CD14-positive monocyte (primary cell): ENCODE data around the gene SNRPE. TPM values are rescaled to one million over a fixed set of nuclear protein-coding genes. Genes with fewer than 3 reads are reported as not detected.
"Not testable (repeated sequence)": the region's sequence is repeated elsewhere in the genome, so short reads cannot be mapped to it uniquely, and the experiment has no call there.

Experiments
- DNase-seq, 3 donors: peaks; one replicate each; pipeline ENCODE4 v3.0.0-alpha.2; 2011 to 2022
- H2AFZ ChIP-seq: 2 replicates; pipeline ENCODE4 v1.6.0; 2012; ENCODE audit warnings: mild to moderate bottlenecking, low read depth, low read length, inconsistent platforms; ENCODE audit not compliant: insufficient read depth, poor library complexity, severe bottlenecking
- H3K27ac ChIP-seq, 2 donors: 1 replicate in 1 of 2; 2 replicates in 1 of 2; pipeline ENCODE4 v1.5.1; 2012 to 2013; ENCODE audit warnings: low read length in 2 of 2, control low read depth in 1 of 2, inconsistent platforms in 1 of 2, low read depth in 1 of 2, mild to moderate bottlenecking in 1 of 2
- H3K27me3 ChIP-seq, 2 donors: one replicate each; pipeline versions ENCODE4 v1.6.0 to v1.6.1; 2011 to 2013; ENCODE audit warnings: low read length in 2 of 2; ENCODE audit not compliant: control insufficient read depth in 2 of 2, insufficient read depth in 2 of 2
- H3K36me3 ChIP-seq, 2 donors: replicated peaks in 1 of 2; 1 replicate in 1 of 2; 2 replicates in 1 of 2; pipeline versions ENCODE4 v1.5.1 to v1.6.1; 2012 to 2013; ENCODE audit warnings: low read length in 2 of 2, control low read depth in 1 of 2, inconsistent platforms in 1 of 2, mild to moderate bottlenecking in 1 of 2; ENCODE audit not compliant: insufficient read depth in 2 of 2, control insufficient read depth in 1 of 2
- H3K4me1 ChIP-seq, 2 donors: 1 replicate in 1 of 2; 2 replicates in 1 of 2; pipeline versions ENCODE4 v1.5.1 to v1.6.1; 2012 to 2013; ENCODE audit warnings: low read length in 2 of 2, control low read depth in 1 of 2, inconsistent platforms in 1 of 2, mild to moderate bottlenecking in 1 of 2, moderate library complexity in 1 of 2; ENCODE audit not compliant: insufficient read depth in 2 of 2, control insufficient read depth in 1 of 2
- H3K4me2 ChIP-seq: replicated peaks from 2 replicates; pipeline ENCODE3; 2012; ENCODE audit warnings: low read length, moderate library complexity, mild to moderate bottlenecking; ENCODE audit not compliant: poor library complexity, severe bottlenecking; ENCODE audit errors: extremely low read depth
- H3K4me3 ChIP-seq, 3 experiments: fragments of 200-600 bp in 1 of 3; sonication (generic) in 1 of 3; replicated peaks in 1 of 3; 1 replicate in 2 of 3; 2 replicates in 1 of 3; pipeline ENCODE4 v1.5.1; 2011 to 2013; ENCODE audit warnings: low read length in 3 of 3, mild to moderate bottlenecking in 3 of 3, control low read depth in 2 of 3, low read depth in 2 of 3, inconsistent platforms in 1 of 3, moderate library complexity in 1 of 3
- H3K79me2 ChIP-seq: 2 replicates; pipeline ENCODE4 v1.6.0; 2012; ENCODE audit warnings: mild to moderate bottlenecking, control low read depth, inconsistent platforms, low read length, moderate library complexity; ENCODE audit not compliant: insufficient read depth
- H3K9ac ChIP-seq: 2 replicates; pipeline ENCODE4 v1.6.0; 2017; ENCODE audit warnings: low read length, mild to moderate bottlenecking; ENCODE audit not compliant: insufficient read depth, poor library complexity, severe bottlenecking
- H3K9me3 ChIP-seq, 2 donors: replicated peaks in 1 of 2; 1 replicate in 1 of 2; 2 replicates in 1 of 2; pipeline versions ENCODE4 v1.5.1 to v1.6.1; 2012 to 2013; ENCODE audit warnings: low read length in 2 of 2, control low read depth in 1 of 2; ENCODE audit not compliant: control insufficient read depth in 1 of 2, insufficient read depth in 1 of 2
- H4K20me1 ChIP-seq: 2 replicates; pipeline ENCODE4 v1.6.0; 2012; ENCODE audit warnings: mild to moderate bottlenecking, low read length, control low read depth, moderate library complexity; ENCODE audit not compliant: insufficient read depth
- H3K27ac Mint-ChIP-seq, 7 donors: one replicate each; pipeline ENCODE4 v1.8.0; 2020; ENCODE audit warnings: mild to moderate bottlenecking in 7 of 7, mixed read lengths in 7 of 7, moderate library complexity in 6 of 7, inconsistent platforms in 2 of 7
- H3K27me3 Mint-ChIP-seq, 3 donors: one replicate each; pipeline ENCODE4 v1.8.0; 2021 to 2022; ENCODE audit warnings: low read depth in 3 of 3, mild to moderate bottlenecking in 3 of 3, mixed read lengths in 3 of 3, moderate library complexity in 3 of 3, inconsistent platforms in 1 of 3
- H3K36me3 Mint-ChIP-seq, 2 donors: one replicate each; pipeline ENCODE4 v1.8.0; 2020; ENCODE audit warnings: mixed read lengths in 2 of 2, inconsistent platforms in 1 of 2, mild to moderate bottlenecking in 1 of 2
- H3K4me1 Mint-ChIP-seq: one replicate; pipeline ENCODE4 v1.8.0; 2020; ENCODE audit warnings: mild to moderate bottlenecking, mixed read lengths
- H3K4me3 Mint-ChIP-seq, 2 donors: one replicate each; pipeline ENCODE4 v1.8.0; 2020; ENCODE audit warnings: mild to moderate bottlenecking in 2 of 2, mixed read lengths in 2 of 2, moderate library complexity in 1 of 2
- H3K9me3 Mint-ChIP-seq, 7 donors: one replicate each; pipeline ENCODE4 v1.8.0; 2020 to 2022; ENCODE audit warnings: mixed read lengths in 7 of 7, mild to moderate bottlenecking in 6 of 7, moderate library complexity in 6 of 7, inconsistent platforms in 2 of 7
- CTCF ChIP-seq: fragments of 200-600 bp; IDR thresholded peaks from one replicate; pipeline ENCODE4 v1.8.0; 2022; ENCODE audit warnings: antibody characterized with exemption, mild to moderate bottlenecking
- WGBS: methylation state at CpG from one replicate; pipeline ENCODE4 v1.1.5; 2013; ENCODE audit warnings: missing lambda C conversion rate; ENCODE audit not compliant: insufficient coverage; 5-methylcytosine and 5-hydroxymethylcytosine counted together
- intact Hi-C, 2 donors: fragments of 100-400 bp; cut with micrococcal nuclease; formaldehyde crosslinking; loops; one replicate each; pipeline versions ENCODE4 v1.15.0 to v1.15.1; 2023
- polyA plus RNA-seq, 3 donors: library from polyadenylated mRNA; depleted of rRNA in 1 of 3; unstranded in 2 of 3; stranded (reverse) in 1 of 3; fragments of 300-500 nt in 2 of 3; fragments of >200 nt in 1 of 3; fragmentation: Illumina TruSeq in 2 of 3; gene quantifications; 1 replicate in 2 of 3; 2 replicates in 1 of 3; pipeline ENCODE4 v1.2.3, GENCODE V29; 2012 to 2021

SNRPE gene
- polyA plus RNA-seq, 3 donors = 86.4 to 198 (median 162) TPM

- Histone ChIP-seq H3K4me2 (no peak overlapping the region), H3K9ac (no peak overlapping the region), H4K20me1 (peaks cover 44% of the 10 kb centered on the region), H3K27ac (peak overlapping the region in 1 of 2 donors; percentile 80), H3K4me3 (no peak overlapping the region), H3K9me3 (no peaks in the 10 kb centered on the region), H2AFZ (no peak overlapping the region), H3K4me1 (peaks cover 11 to 25% of the 10 kb centered on the region in 2 donors), H3K79me2 (peaks cover 30% of the 10 kb centered on the region), H3K36me3 (peaks cover 64 to 93% of the 10 kb centered on the region in 2 donors), H3K27me3 (no peaks in the 10 kb centered on the region)
- H3K9me3 Mint-ChIP-seq = peaks cover 0 to 2% (median 0%) of the 10 kb centered on the region in 7 donors
- peaks cover 62 to 82% of the 10 kb centered on the region in 2 donors for H3K36me3 Mint-ChIP-seq
- WGBS = no CpG with 5 or more reads among the region's 1 CpG
- intact Hi-C loops = no loop called here
- H3K27me3 Mint-ChIP-seq = peaks cover 0 to 1% (median 0%) of the 10 kb centered on the region in 3 donors
- TF ChIP-seq CTCF = no peak
- no peak overlapping the region for H3K4me3 Mint-ChIP-seq
- peaks cover 13% of the 10 kb centered on the region for H3K4me1 Mint-ChIP-seq
- H3K27ac Mint-ChIP-seq = peak overlapping the region in 3 of 7 donors; percentile 15 to 80 (median 70)
- no peak for DNase-seq
Observed at GRCh38 chr1:203828503-203828902, 32.9 kb upstream of the SNRPE start.

- WGBS = no CpG with 5 or more reads among the region's 5 CpGs
- H3K4me3 Mint-ChIP-seq = peak overlapping the region; percentile 0 to 68
- H4K20me1 ChIP-seq = peaks cover 39% of the 10 kb centered on the region
- intact Hi-C loops, H3K9me3 Mint-ChIP-seq, H2AFZ ChIP-seq, H3K4me3 ChIP-seq, H3K9me3 ChIP-seq, H3K27me3 Mint-ChIP-seq, H3K9ac ChIP-seq, H3K27me3 ChIP-seq: not testable (repeated sequence)
- H3K4me2 ChIP-seq = peak overlapping the region; percentile 24
- H3K36me3 ChIP-seq = peaks cover 67 to 93% of the 10 kb centered on the region in 2 donors
- H3K4me1 ChIP-seq = peaks cover 11 to 25% of the 10 kb centered on the region in 2 donors
- peaks cover 23% of the 10 kb centered on the region for H3K79me2 ChIP-seq
- H3K36me3 Mint-ChIP-seq = peaks cover 63 to 82% of the 10 kb centered on the region in 2 donors
- H3K4me1 Mint-ChIP-seq = peaks cover 13% of the 10 kb centered on the region
- peak; percentile 22 to 44 (median 37) for DNase-seq
- H3K27ac Mint-ChIP-seq = peak overlapping the region; percentile 80 to 90 (median 86)
- H3K27ac ChIP-seq = peak overlapping the region in 1 of 2 donors; percentile 80
Observed at GRCh38 chr1:203829247-203829646, 32.2 kb upstream of the SNRPE start.
